RWPE1 (cell line): ENCODE data around the gene NUAK1.

Source experiments
- CTCF ChIA-PET: fragments of 350-600 bp; sonication (Branson Sonifier 250); formaldehyde crosslinking; extraction: SDS; loops from one replicate; lab custom pipeline; 2021; lab: Yijun Ruan, JAX
- POLR2A ChIA-PET: fragments of 400-600 bp; formaldehyde crosslinking; extraction: SDS; loops from one replicate; lab custom pipeline; 2020; ENCODE audit warnings: antibody characterized with exemption; ENCODE audit not compliant: low non-redundant PET; lab: Yijun Ruan, JAX
- DNase-seq: peaks from one replicate; pipeline ENCODE4 v3.0.0; 2012; ENCODE audit warnings: low spot score
- H3K27ac ChIP-seq: fragments of 450-650 bp; 2 replicates; pipeline ENCODE4 v1.5.1; 2017
- TF ChIP-seq, protein P1 (sequence below): fragments of 450-650 bp; conservative IDR thresholded peaks from 2 replicates; pipeline ENCODE4 v1.5.1; 2017; ENCODE audit warnings: low read depth, mild to moderate bottlenecking

Gene NUAK1

GRCh38 chr12:106098691-106099200 is 40.0 kb downstream of the NUAK1 start:
- no peak for DNase-seq
- TF ChIP-seq, protein P1, sequence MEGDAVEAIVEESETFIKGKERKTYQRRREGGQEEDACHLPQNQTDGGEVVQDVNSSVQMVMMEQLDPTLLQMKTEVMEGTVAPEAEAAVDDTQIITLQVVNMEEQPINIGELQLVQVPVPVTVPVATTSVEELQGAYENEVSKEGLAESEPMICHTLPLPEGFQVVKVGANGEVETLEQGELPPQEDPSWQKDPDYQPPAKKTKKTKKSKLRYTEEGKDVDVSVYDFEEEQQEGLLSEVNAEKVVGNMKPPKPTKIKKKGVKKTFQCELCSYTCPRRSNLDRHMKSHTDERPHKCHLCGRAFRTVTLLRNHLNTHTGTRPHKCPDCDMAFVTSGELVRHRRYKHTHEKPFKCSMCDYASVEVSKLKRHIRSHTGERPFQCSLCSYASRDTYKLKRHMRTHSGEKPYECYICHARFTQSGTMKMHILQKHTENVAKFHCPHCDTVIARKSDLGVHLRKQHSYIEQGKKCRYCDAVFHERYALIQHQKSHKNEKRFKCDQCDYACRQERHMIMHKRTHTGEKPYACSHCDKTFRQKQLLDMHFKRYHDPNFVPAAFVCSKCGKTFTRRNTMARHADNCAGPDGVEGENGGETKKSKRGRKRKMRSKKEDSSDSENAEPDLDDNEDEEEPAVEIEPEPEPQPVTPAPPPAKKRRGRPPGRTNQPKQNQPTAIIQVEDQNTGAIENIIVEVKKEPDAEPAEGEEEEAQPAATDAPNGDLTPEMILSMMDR, result no peak
- POLR2A ChIA-PET, result no interaction called here
- CTCF ChIA-PET, result no interaction called here
- H3K27ac ChIP-seq, result no peak overlapping the region

GRCh38 chr12:106097011-106097410 is 41.7 kb downstream of the NUAK1 start:
- TF ChIP-seq, protein P1, result no peak
- no peak overlapping the region for H3K27ac ChIP-seq
- DNase-seq, result no peak
- ChIA-PET CTCF (interaction anchor here (1.0 kb wide), 1 partner anchor 39 kb away, joined by 3 read pairs; no protein-coding TSS in a partner anchor), POLR2A (no interaction called here)

DNA sequence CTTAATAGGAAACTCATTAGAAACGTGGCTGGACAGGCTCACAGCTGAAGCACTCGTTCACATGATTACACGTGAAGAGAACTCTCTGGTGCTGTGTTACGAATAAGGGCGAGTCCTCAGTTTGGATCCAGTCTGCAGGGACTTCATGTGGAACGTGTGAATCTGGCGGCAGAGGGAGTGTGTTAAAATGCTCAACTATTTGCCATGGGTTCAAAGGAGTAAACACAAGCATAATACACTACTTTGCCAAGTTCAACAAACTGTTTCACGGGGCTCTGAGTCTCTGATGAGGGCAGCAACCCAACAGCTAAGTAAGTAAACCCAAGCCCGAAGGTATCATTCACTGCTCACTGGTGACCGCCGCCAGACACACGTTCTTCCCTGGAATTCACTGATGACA is 42.4 kb downstream of the NUAK1 start:
- TF ChIP-seq, protein P1, result no peak
- H3K27ac ChIP-seq, result no peak overlapping the region
- CTCF ChIA-PET, result interaction anchor here (1.0 kb wide), 1 partner anchor 40 kb away, joined by 3 read pairs; no protein-coding TSS in a partner anchor
- no peak for DNase-seq
- POLR2A ChIA-PET, result no interaction called here

DNA sequence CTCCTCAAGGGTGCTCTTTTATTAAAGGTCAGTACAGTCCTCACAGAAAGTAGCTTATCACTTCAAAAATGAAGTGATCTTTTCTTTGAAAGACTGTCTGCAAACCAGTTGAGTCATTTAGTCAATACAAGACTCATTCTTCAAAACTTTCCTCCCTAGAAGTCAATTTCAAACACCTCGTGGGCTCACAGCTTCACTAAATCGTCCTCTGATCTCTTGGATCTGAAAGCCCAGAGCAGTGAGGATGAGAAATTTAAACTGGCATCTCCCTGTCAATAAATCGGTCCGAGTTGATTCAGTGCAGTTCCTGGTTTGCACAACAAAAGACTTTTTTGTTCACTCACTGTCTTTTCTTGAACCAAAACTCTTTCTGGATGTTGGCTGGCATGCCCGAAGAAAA is 44.5 kb downstream of the NUAK1 start:
- POLR2A ChIA-PET, result no interaction called here
- no peak for DNase-seq
- TF ChIP-seq, protein P1, result no peak
- CTCF ChIA-PET, result no interaction called here
- no peak overlapping the region for H3K27ac ChIP-seq

GRCh38 chr12:106093246-106093645 is 45.5 kb downstream of the NUAK1 start:
- POLR2A ChIA-PET, result no interaction called here
- CTCF ChIA-PET, result interaction anchor here (0.6 kb wide), 1 partner anchor 240 kb away, joined by 6 read pairs; no protein-coding TSS in a partner anchor
- DNase-seq, result no peak
- no peak overlapping the region for H3K27ac ChIP-seq
- TF ChIP-seq, protein P1, result no peak

DNA sequence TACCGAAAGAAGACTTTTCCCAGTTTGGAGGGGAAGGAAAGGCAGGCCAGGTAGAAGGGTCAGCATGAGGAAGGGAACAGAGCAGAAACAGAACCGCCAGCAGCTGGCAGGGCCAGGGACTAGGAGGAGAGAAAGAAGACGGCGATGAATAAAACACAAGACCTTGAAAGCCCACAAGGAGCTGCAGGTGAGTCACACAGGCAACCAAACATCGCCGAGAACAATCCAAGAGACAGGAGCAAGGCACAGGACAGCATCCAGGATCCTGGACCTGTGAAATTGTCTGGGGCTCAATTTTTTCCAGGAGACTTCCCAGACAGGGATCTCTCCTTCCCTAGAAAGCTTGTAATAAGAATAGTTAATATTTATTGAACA is 47.3 kb downstream of the NUAK1 start:
- DNase-seq, result no peak
- CTCF ChIA-PET, result no interaction called here
- POLR2A ChIA-PET, result no interaction called here
- peak overlapping the region; percentile 65 for H3K27ac ChIP-seq
- TF ChIP-seq, protein P1, result no peak
